ENCODE results near the gene GLE1.
"Not testable (repeated sequence)": the region's sequence is repeated elsewhere in the genome, so short reads cannot be mapped to it uniquely, and the experiment has no call there.

GLE1 gene

GRCh38 chr9:128486201-128486600 lies 18.3 kb upstream of the GLE1 start:
- ATAC-seq = no peak
- Mint-ChIP-seq H3K4me1 (no peaks in the 10 kb centered on the region), H3K9me3 (no peaks in the 10 kb centered on the region), H3K4me3 (no peak overlapping the region), H3K27ac (no peak overlapping the region), H3K36me3 (peaks cover 80% of the 10 kb centered on the region), H3K27me3 (no peaks in the 10 kb centered on the region)

DNA sequence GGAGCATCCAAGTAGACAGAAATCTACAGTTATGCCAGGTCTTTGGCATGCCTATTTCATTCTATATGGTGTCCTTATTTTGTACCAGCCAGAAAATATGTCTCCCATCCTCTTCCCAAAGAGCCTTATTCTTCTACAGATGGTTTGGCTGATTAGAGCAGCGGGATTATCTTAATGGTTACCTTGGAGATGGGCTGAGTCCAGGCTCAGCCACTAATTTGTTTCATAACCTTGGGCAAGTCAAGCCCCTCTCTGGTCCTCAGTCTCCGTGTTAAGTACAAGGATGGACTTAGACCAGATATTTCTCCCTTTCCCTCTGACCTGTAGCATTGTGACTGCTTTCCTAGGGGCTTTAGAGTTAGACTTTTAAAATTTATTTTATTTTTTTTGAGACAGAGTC lies 11.1 kb upstream of the GLE1 start:
- no peak overlapping the region for H3K27ac Mint-ChIP-seq
- no peak overlapping the region for H3K4me3 Mint-ChIP-seq
- no peaks in the 10 kb centered on the region for H3K4me1 Mint-ChIP-seq
- ATAC-seq = no peak
- H3K9me3 Mint-ChIP-seq = no peaks in the 10 kb centered on the region
- H3K27me3 Mint-ChIP-seq = no peaks in the 10 kb centered on the region
- peaks cover 58% of the 10 kb centered on the region for H3K36me3 Mint-ChIP-seq

DNA sequence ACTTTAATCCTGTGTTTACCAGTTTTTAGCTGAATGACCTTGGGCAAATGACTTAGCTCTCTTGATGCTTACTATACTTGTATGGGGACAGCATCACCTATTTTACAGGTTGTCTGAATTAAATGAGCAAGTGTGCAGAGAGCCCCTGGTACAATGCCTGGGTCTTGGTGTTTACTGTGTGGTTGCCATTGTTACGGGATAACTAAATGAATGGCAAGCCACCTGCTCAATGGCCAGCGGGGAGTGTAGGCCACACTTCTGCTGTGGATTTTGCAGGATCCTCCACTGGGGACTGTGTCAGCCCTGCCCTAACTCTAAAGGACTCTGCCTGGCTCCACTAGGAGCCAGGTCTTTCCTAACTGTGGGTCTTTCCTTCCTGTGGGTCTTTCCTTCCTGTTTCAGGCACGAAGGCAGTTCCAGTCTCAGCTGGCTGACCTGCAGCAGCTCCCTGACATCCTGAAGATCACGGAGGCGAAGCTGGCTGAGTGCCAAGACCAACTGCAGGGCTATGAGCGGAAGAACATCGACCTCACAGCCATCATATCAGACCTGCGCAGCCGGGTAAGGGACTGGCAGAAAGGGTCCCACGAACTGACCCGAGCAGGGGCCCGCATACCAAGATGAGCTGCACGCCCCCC lies 10.3 kb upstream of the GLE1 start:
- Mint-ChIP-seq H3K9me3 (no peaks in the 10 kb centered on the region), H3K36me3 (peaks cover 62% of the 10 kb centered on the region), H3K4me1 (no peaks in the 10 kb centered on the region), H3K4me3 (no peak overlapping the region), H3K27me3 (no peaks in the 10 kb centered on the region), H3K27ac (no peak overlapping the region)
- ATAC-seq = no peak

- H3K9me3 Mint-ChIP-seq = no peaks in the 10 kb centered on the region
- H3K27me3 Mint-ChIP-seq = no peaks in the 10 kb centered on the region
- no peaks in the 10 kb centered on the region for H3K4me1 Mint-ChIP-seq
- peaks cover 59% of the 10 kb centered on the region for H3K36me3 Mint-ChIP-seq
- no peak overlapping the region for H3K4me3 Mint-ChIP-seq
- ATAC-seq = no peak
- no peak overlapping the region for H3K27ac Mint-ChIP-seq
These were observed 9.8 kb upstream of the GLE1 start for GRCh38 chr9:128494746-128495129.

DNA sequence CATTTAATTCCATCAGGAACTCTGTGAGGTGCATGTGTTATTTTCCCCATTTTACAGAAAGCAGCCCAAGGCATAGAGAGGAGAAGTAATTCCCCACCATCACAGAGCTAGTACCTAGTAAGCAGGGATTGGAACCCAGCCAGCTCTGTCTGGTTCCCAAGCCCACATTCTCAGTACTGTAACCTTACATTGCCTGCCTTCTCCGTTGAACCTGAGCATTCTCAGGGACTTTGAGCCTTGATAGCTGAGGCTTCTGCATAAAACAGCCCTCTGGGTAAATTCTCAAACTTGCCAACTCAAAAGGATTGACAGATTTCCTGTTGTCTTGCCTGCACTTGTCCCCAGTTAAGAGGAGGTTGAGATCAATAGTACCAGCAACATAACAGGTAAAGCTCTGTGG lies 9.2 kb upstream of the GLE1 start:
- no peak for ATAC-seq
- no peak overlapping the region for H3K27ac Mint-ChIP-seq

DNA sequence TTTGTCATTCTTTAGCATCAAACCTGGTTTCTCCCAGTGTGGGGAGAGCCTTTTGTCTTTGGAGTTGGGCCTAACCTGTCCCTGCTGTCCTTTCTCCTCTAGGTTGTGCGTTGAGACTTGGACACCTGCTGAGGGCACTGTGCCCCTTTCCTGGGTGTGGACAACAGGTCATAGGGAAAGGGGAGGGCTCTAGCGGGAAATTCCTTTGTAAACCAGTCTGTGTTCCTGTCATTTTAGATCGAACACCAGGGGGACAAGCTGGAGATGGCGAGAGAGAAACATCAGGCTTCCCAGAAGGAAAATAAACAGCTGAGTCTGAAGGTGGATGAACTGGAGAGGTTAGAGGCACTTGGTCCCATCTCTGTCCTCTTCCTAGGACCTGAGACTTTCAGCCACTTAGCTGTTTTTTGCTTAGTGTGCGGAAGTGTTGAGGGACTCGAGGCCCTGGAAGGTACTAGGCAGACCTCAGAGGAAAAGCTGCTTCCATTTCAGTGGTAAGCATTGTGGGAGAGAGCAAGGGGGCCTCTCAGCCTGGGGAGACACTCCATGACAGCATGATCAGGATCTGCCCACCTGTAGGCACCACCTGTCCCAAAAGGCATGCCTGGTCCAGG lies 8.6 kb upstream of the GLE1 start:
- no peaks in the 10 kb centered on the region for H3K27me3 Mint-ChIP-seq
- no peak overlapping the region for H3K4me3 Mint-ChIP-seq
- H3K36me3 Mint-ChIP-seq = peaks cover 56% of the 10 kb centered on the region

More for the DNA sequence above, 9.2 kb upstream of the GLE1 start:
- no peaks in the 10 kb centered on the region for H3K4me1 Mint-ChIP-seq
- H3K4me3 Mint-ChIP-seq = no peak overlapping the region
- no peaks in the 10 kb centered on the region for H3K27me3 Mint-ChIP-seq
- H3K36me3 Mint-ChIP-seq = peaks cover 60% of the 10 kb centered on the region
- H3K9me3 Mint-ChIP-seq = no peaks in the 10 kb centered on the region

GRCh38 chr9:128497824-128498610 lies 6.5 kb upstream of the GLE1 start:
- Mint-ChIP-seq H3K4me1 (no peaks in the 10 kb centered on the region), H3K36me3 (peaks cover 45% of the 10 kb centered on the region), H3K4me3 (no peak overlapping the region), H3K9me3 (no peaks in the 10 kb centered on the region), H3K27me3 (no peaks in the 10 kb centered on the region), H3K27ac (no peak overlapping the region)
- ATAC-seq = no peak

More for the DNA sequence above, 8.6 kb upstream of the GLE1 start:
- H3K9me3 Mint-ChIP-seq = no peaks in the 10 kb centered on the region
- no peak for ATAC-seq
- no peaks in the 10 kb centered on the region for H3K4me1 Mint-ChIP-seq
- no peak overlapping the region for H3K27ac Mint-ChIP-seq

- no peak for ATAC-seq
- Mint-ChIP-seq H3K4me3 (no peak overlapping the region), H3K27me3 (no peaks in the 10 kb centered on the region), H3K9me3 (no peaks in the 10 kb centered on the region), H3K36me3 (peaks cover 40% of the 10 kb centered on the region), H3K27ac (no peak overlapping the region), H3K4me1 (peaks cover 6% of the 10 kb centered on the region)
These were observed 5.6 kb upstream of the GLE1 start for GRCh38 chr9:128498911-128499310.

GRCh38 chr9:128499920-128500319 lies 4.6 kb upstream of the GLE1 start:
- no peaks in the 10 kb centered on the region for H3K27me3 Mint-ChIP-seq
- ATAC-seq = no peak
- H3K36me3 Mint-ChIP-seq = peaks cover 39% of the 10 kb centered on the region
- no peak overlapping the region for H3K4me3 Mint-ChIP-seq
- no peaks in the 10 kb centered on the region for H3K9me3 Mint-ChIP-seq
- no peak overlapping the region for H3K27ac Mint-ChIP-seq
- H3K4me1 Mint-ChIP-seq = peaks cover 8% of the 10 kb centered on the region

DNA sequence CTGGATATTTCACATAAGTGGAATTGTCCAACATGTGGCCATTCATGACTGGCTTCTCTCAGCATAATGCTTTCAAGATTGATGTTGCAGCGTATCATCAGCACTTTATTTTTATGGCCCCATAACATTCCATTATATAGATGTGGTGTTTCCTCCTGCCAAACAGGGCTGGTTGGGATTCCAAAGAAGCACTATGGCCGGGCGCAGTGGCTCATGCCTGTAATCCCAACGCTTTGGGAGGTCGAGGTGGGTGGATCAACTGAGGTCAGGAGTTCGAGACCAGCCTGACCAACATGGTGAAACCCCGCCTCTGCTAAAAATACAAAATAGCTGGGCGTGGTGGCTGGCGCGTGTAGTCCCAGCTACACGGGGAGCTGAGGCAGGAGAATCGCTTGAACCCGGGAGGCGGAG lies 1.1 kb upstream of the GLE1 start:
- Mint-ChIP-seq H3K4me3 (peak overlapping the region; percentile 56), H3K27ac (peak overlapping the region; percentile 93), H3K36me3 (peaks cover 19% of the 10 kb centered on the region), H3K4me1 (peaks cover 16% of the 10 kb centered on the region)
- not testable (repeated sequence) for ATAC-seq, H3K27me3 Mint-ChIP-seq, H3K9me3 Mint-ChIP-seq

DNA sequence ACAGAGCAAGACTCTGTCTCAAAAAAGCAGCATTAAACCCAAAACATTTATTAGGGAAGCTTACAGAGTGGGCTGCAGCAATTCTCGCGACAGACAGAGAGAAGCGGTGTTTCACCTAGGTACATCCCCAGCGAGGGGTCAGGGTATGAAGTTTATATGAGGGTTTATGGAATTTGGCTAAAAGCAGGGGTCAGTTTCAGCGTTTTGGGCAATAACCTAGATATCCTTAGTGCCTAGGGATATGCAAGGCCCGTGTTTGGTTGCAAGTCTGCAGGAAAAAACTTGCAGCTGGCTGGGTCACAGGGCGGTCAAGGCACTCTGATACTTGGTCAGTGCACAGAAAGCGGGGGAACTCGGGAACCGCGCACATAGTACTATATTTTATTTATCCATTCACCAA lies 649 bp upstream of the GLE1 start:
- Mint-ChIP-seq H3K4me1 (peaks cover 20% of the 10 kb centered on the region), H3K27me3 (no peaks in the 10 kb centered on the region), H3K27ac (peak overlapping the region; percentile 93), H3K9me3 (no peaks in the 10 kb centered on the region), H3K4me3 (peak overlapping the region; percentile 56), H3K36me3 (peaks cover 19% of the 10 kb centered on the region)
- ATAC-seq = no peak

DNA sequence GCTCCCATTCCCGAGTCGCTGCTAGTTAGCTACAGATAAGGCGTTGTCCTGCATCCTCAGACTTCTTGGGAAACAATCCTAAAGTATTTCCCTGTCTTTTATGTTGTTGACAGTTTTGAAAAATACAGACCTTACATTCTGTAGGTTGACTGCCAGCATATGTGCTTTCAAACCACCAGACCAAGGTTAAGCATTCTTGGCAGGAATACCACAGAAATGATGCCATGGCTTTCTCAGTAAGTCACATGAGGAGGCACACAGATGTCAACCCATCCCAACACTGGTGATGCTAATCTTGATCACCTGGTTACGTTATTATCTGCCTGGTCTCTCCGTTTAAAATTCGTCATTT lies 871 bp downstream of the GLE1 start:
- no peaks in the 10 kb centered on the region for H3K27me3 Mint-ChIP-seq
- no peak for ATAC-seq

GRCh38 chr9:128505906-128506305 lies 1.4 kb downstream of the GLE1 start:
- Mint-ChIP-seq H3K4me3 (peak overlapping the region; percentile 46), H3K36me3 (peaks cover 25% of the 10 kb centered on the region)
- H3K27ac Mint-ChIP-seq = not testable (repeated sequence)

More for the DNA sequence above, 871 bp downstream of the GLE1 start:
- Mint-ChIP-seq H3K4me1 (peaks cover 20% of the 10 kb centered on the region), H3K36me3 (peaks cover 25% of the 10 kb centered on the region), H3K9me3 (no peaks in the 10 kb centered on the region), H3K27ac (peak overlapping the region; percentile 93), H3K4me3 (peak overlapping the region; percentile 100)

DNA sequence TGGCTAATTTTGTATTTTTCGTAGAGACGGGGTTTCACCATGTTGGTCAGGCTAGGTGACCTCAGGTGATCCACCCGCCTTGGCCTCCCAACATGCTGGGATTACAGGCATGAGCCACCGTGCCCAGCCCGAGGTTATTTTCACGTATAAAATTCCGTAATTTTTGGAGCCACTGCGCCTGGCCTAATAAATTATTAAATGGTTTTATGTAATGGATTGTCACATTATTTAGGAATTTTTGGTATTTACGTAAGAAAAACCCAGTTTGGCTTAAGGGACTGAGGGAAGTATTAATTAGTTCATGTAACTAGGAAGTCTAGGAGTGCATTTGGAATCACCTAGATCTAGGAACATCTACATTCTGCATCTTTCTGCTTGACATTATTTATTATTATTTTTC lies 8.3 kb downstream of the GLE1 start:
- Mint-ChIP-seq H3K4me1 (peaks cover 13% of the 10 kb centered on the region), H3K27me3 (no peaks in the 10 kb centered on the region), H3K9me3 (no peaks in the 10 kb centered on the region), H3K36me3 (peaks cover 48% of the 10 kb centered on the region), H3K27ac (no peak overlapping the region), H3K4me3 (no peak overlapping the region)
- no peak for ATAC-seq

More at GRCh38 chr9:128505906-128506305, 1.4 kb downstream of the GLE1 start:
- H3K4me1 Mint-ChIP-seq = peaks cover 20% of the 10 kb centered on the region
- H3K9me3 Mint-ChIP-seq, H3K27me3 Mint-ChIP-seq, ATAC-seq: not testable (repeated sequence)

GRCh38 chr9:128521956-128522355 lies 17.4 kb downstream of the GLE1 start:
- Mint-ChIP-seq H3K27me3 (no peaks in the 10 kb centered on the region), H3K27ac (no peak overlapping the region), H3K9me3 (no peaks in the 10 kb centered on the region), H3K36me3 (peaks cover 70% of the 10 kb centered on the region), H3K4me1 (no peaks in the 10 kb centered on the region), H3K4me3 (no peak overlapping the region)
- ATAC-seq = no peak

Measured in stimulated activated memory B cell treated with anti-CD40 and anti-IgM and Interleukin-4, amounts not matched to agents 10 μg/mL and 1 μg/mL and 100 μg/mL, for 72 hours (primary cell).